Lower leg skin (tissue), 3 donors: ENCODE measurements around the gene FAM114A1.

Experiments
- POLR2A ChIP-seq, 2 donors: fragments of 450-650 bp; IDR thresholded peaks; one replicate each; pipeline ENCODE4 v1.6.1; 2016 to 2017; ENCODE audit warnings: antibody characterized with exemption in 2 of 2, mild to moderate bottlenecking in 1 of 2, moderate library complexity in 1 of 2
- TF ChIP-seq, protein P1 (sequence below), 3 donors: fragments of 450-650 bp; IDR thresholded peaks; one replicate each; pipeline ENCODE4 v1.5.1; 2016; ENCODE audit warnings: antibody characterized with exemption in 3 of 3, mild to moderate bottlenecking in 3 of 3, moderate library complexity in 2 of 3

DNA sequence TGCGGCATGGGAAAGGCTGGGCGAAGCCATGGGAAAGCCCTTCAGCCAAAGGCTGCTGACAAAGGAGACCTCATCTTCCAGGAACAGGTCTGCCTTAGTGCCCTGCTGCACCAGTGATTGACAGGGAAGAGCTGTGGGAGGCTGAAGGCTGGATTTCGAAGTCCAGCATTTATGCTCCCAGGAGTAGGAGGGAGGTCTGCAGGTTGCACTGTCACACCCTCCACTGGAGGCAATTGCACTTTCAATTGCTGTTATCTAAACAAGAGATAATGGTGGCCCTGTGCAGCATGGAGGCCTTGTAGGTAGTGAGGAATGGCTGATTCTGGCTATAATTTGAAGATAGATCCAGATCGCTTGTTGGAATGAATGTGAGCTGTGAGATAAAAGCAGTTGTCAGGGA is 43.7 kb downstream of the FAM114A1 start:
- no peak for TF ChIP-seq POLR2A (IDR thresholded peaks at IDR 0.05)
- TF ChIP-seq, protein P1, sequence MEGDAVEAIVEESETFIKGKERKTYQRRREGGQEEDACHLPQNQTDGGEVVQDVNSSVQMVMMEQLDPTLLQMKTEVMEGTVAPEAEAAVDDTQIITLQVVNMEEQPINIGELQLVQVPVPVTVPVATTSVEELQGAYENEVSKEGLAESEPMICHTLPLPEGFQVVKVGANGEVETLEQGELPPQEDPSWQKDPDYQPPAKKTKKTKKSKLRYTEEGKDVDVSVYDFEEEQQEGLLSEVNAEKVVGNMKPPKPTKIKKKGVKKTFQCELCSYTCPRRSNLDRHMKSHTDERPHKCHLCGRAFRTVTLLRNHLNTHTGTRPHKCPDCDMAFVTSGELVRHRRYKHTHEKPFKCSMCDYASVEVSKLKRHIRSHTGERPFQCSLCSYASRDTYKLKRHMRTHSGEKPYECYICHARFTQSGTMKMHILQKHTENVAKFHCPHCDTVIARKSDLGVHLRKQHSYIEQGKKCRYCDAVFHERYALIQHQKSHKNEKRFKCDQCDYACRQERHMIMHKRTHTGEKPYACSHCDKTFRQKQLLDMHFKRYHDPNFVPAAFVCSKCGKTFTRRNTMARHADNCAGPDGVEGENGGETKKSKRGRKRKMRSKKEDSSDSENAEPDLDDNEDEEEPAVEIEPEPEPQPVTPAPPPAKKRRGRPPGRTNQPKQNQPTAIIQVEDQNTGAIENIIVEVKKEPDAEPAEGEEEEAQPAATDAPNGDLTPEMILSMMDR (IDR thresholded peaks at IDR 0.05): no peak
